ENCODE results near the gene ADCY9. TPM values are rescaled to one million over a fixed set of nuclear protein-coding genes. Genes with fewer than 3 reads are reported as not detected.

Gene ADCY9
- polyA plus RNA-seq, 3 donors: 0.44 to 9.3 (median 0.67) TPM

DNA sequence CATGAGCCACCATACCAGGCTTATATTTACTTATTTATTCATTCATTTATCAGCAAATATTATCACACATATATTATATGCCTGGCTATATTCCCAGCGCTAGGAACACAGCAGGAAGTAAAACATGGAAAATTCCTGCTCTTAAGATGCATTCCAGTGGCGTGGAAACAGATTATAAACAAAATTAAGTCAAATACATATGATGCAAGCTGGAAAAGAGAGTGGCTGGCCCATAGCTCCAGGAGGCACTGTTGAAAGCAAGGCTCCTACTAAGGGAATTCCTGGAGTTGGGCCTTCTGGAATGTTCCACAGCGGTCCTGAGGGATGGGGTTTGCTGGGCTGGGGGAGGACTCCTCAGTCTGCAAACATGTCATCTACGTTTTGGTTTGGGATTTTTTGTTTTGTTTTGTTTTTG lies 18.4 kb downstream of the ADCY9 start:
- DNase-seq: no peak
- Mint-ChIP-seq H3K4me1 (peaks cover 14% of the 10 kb centered on the region), H3K4me3 (no peak overlapping the region), H3K27ac (no peak overlapping the region), H3K36me3 (peaks cover 7 to 34% of the 10 kb centered on the region in 2 donors), H3K27me3 (ENCODE audit: low read depth in 3 of 3) (peaks cover 0 to 1% (median 1%) of the 10 kb centered on the region in 3 donors), H3K9me3 (peaks cover 0 to 5% (median 2%) of the 10 kb centered on the region in 7 donors)
- Histone ChIP-seq H4K20me1 (ENCODE audit: insufficient read depth, low read length) (peaks cover 2% of the 10 kb centered on the region), H3K4me2 (replicated peaks; ENCODE audit: extremely low read depth, low read length, poor library complexity, severe bottlenecking) (no peak overlapping the region), H3K4me1 (ENCODE audit: control insufficient read depth in 1 of 2, insufficient read depth in 2 of 2, low read length in 2 of 2) (peaks cover 18 to 19% of the 10 kb centered on the region in 2 donors), H3K27ac (ENCODE audit: low read depth in 1 of 2, low read length in 2 of 2) (no peak overlapping the region), H3K79me2 (ENCODE audit: insufficient read depth, low read length) (peaks cover 19% of the 10 kb centered on the region), H3K36me3 (replicated peaks in 1 of 2; ENCODE audit: control insufficient read depth in 1 of 2, insufficient read depth in 2 of 2, low read length in 2 of 2) (peaks cover 0 to under 1% of the 10 kb centered on the region in 2 donors), H3K27me3 (ENCODE audit: control insufficient read depth in 2 of 2, insufficient read depth in 2 of 2, low read length in 2 of 2) (no peaks in the 10 kb centered on the region), H2AFZ (ENCODE audit: insufficient read depth, low read depth, low read length, poor library complexity, severe bottlenecking) (no peak overlapping the region), H3K4me3 (replicated peaks in 1 of 3; ENCODE audit: low read depth in 2 of 3, low read length in 3 of 3) (no peak overlapping the region), H3K9ac (ENCODE audit: insufficient read depth, low read length, poor library complexity, severe bottlenecking) (no peak overlapping the region), H3K9me3 (replicated peaks in 1 of 2; ENCODE audit: control insufficient read depth in 1 of 2, insufficient read depth in 1 of 2, low read length in 2 of 2) (no peaks in the 10 kb centered on the region)
- TF ChIP-seq, protein P1, sequence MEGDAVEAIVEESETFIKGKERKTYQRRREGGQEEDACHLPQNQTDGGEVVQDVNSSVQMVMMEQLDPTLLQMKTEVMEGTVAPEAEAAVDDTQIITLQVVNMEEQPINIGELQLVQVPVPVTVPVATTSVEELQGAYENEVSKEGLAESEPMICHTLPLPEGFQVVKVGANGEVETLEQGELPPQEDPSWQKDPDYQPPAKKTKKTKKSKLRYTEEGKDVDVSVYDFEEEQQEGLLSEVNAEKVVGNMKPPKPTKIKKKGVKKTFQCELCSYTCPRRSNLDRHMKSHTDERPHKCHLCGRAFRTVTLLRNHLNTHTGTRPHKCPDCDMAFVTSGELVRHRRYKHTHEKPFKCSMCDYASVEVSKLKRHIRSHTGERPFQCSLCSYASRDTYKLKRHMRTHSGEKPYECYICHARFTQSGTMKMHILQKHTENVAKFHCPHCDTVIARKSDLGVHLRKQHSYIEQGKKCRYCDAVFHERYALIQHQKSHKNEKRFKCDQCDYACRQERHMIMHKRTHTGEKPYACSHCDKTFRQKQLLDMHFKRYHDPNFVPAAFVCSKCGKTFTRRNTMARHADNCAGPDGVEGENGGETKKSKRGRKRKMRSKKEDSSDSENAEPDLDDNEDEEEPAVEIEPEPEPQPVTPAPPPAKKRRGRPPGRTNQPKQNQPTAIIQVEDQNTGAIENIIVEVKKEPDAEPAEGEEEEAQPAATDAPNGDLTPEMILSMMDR (IDR thresholded peaks at IDR 0.05): no peak
- intact Hi-C loops (cut with micrococcal nuclease): no loop called here
- WGBS (ENCODE audit: insufficient coverage): no CpG with 5 or more reads among the region's 4 CpGs

GRCh38 chr16:4096509-4096908 lies 19.7 kb downstream of the ADCY9 start:
- Histone ChIP-seq H3K36me3 (replicated peaks in 1 of 2; ENCODE audit: control insufficient read depth in 1 of 2, insufficient read depth in 2 of 2, low read length in 2 of 2) (no peaks in the 10 kb centered on the region), H4K20me1 (ENCODE audit: insufficient read depth, low read length) (no peaks in the 10 kb centered on the region), H3K4me1 (ENCODE audit: control insufficient read depth in 1 of 2, insufficient read depth in 2 of 2, low read length in 2 of 2) (peaks cover 18 to 19% of the 10 kb centered on the region in 2 donors), H3K27me3 (ENCODE audit: control insufficient read depth in 2 of 2, insufficient read depth in 2 of 2, low read length in 2 of 2) (no peaks in the 10 kb centered on the region), H3K9me3 (replicated peaks in 1 of 2; ENCODE audit: control insufficient read depth in 1 of 2, insufficient read depth in 1 of 2, low read length in 2 of 2) (no peaks in the 10 kb centered on the region), H3K79me2 (ENCODE audit: insufficient read depth, low read length) (peaks cover 16% of the 10 kb centered on the region), H3K9ac (ENCODE audit: insufficient read depth, low read length, poor library complexity, severe bottlenecking) (no peak overlapping the region), H3K27ac (ENCODE audit: low read depth in 1 of 2, low read length in 2 of 2) (peak overlapping the region in 1 of 2 donors; percentile 78), H2AFZ (ENCODE audit: insufficient read depth, low read depth, low read length, poor library complexity, severe bottlenecking) (no peak overlapping the region), H3K4me3 (replicated peaks in 1 of 3; ENCODE audit: low read depth in 2 of 3, low read length in 3 of 3) (no peak overlapping the region), H3K4me2 (replicated peaks; ENCODE audit: extremely low read depth, low read length, poor library complexity, severe bottlenecking) (peak overlapping the region; percentile 28)
- peaks cover 0 to 5% (median 0%) of the 10 kb centered on the region in 7 donors for H3K9me3 Mint-ChIP-seq
- TF ChIP-seq, protein P1 (IDR thresholded peaks at IDR 0.05): no peak
- H3K27ac Mint-ChIP-seq: peak overlapping the region in 3 of 7 donors; percentile 53 to 73 (median 58)
- H3K36me3 Mint-ChIP-seq: peaks cover 2 to 31% of the 10 kb centered on the region in 2 donors
- H3K27me3 Mint-ChIP-seq (ENCODE audit: low read depth in 3 of 3): peaks cover 0 to 1% (median 1%) of the 10 kb centered on the region in 3 donors
- H3K4me1 Mint-ChIP-seq: peaks cover 14% of the 10 kb centered on the region
- DNase-seq: no peak
- intact Hi-C loops (cut with micrococcal nuclease): no loop called here
- WGBS (ENCODE audit: insufficient coverage): no CpG with 5 or more reads among the region's 5 CpGs
- no peak overlapping the region for H3K4me3 Mint-ChIP-seq

Data from CD14-positive monocyte (primary cell).